CD1c-positive myeloid dendritic cell (primary cell): Measurements from ENCODE around the gene LTB.
A peak's percentile ranks its signal among the peaks of the same experiment; 100 is the strongest.

Experiments used
- DNase-seq: peaks from one replicate; pipeline ENCODE4 v3.0.0-alpha.2; 2016; ENCODE audit errors: extremely low spot score

LTB gene

DNA sequence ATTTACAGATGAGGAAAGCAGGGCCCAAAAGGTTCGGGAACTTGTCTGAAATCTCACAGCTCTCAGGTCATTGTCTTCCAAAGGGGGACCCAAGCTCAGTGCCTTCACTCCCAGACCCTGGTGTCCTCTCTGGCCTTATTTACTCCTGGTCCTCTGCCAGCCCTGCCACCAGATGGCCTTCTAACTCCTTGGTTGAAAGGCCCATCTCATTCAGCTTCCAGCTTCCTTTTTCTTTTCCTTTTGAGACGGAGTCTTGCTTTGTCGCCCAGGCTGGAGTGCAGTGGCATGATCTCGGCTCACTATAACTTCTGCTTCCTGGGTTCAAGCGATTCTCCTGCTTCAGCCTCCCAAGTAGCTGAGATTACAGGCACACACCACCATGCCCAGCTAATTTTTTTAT is 30.9 kb downstream of the LTB start:
- peak; percentile 89 for DNase-seq

DNA sequence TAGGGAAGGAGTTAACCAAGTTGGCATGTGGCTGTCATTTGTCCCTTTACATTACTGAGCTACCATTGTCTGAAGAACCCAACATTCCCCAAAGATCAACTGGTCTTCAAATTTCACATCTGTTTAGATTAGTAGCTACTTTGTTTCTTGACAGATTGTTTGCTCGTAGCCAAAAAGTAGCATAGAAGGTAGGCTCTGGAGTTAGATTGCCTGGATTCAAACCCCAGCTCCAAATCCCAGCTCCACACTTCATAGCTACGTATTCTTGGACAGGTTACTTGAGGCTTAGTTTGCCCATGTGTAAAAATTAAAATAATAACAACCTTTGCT is 33.7 kb downstream of the LTB start:
- DNase-seq, result no peak

DNA sequence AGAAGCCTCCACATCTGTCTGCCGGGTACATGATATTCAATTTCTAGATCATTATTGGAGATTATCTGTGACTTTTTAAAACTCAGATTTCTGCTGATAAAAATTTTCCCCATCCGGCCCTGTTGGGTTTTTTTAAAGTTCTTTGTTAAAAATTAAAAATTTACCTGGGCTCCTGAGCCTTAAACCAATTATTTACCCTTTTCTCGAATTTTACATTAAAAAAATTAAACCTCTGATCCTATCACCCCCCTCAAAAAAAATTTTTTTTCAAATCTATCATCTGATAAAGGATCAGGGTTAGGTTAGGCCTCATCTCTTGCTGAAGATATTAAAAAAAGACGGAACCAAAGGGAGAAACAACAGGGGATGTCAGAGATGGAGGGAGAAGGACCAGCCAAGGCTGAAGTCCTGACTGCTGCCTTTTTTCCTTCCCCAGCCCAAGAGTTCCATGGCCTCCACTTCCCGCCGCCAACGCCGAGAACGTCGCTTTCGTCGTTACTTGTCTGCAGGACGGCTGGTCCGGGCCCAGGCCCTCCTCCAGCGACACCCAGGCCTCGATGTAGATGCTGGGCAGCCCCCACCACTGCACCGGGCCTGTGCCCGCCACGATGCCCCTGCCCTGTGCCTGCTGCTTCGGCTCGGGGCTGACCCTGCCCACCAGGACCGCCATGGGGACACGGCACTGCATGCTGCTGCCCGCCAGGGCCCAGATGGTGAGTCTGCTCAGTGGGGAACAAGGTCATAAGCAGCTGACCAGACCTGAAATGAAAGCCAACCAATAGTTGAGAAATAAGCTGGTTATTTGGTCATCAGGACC is 34.3 kb downstream of the LTB start:
- no peak for DNase-seq

DNA sequence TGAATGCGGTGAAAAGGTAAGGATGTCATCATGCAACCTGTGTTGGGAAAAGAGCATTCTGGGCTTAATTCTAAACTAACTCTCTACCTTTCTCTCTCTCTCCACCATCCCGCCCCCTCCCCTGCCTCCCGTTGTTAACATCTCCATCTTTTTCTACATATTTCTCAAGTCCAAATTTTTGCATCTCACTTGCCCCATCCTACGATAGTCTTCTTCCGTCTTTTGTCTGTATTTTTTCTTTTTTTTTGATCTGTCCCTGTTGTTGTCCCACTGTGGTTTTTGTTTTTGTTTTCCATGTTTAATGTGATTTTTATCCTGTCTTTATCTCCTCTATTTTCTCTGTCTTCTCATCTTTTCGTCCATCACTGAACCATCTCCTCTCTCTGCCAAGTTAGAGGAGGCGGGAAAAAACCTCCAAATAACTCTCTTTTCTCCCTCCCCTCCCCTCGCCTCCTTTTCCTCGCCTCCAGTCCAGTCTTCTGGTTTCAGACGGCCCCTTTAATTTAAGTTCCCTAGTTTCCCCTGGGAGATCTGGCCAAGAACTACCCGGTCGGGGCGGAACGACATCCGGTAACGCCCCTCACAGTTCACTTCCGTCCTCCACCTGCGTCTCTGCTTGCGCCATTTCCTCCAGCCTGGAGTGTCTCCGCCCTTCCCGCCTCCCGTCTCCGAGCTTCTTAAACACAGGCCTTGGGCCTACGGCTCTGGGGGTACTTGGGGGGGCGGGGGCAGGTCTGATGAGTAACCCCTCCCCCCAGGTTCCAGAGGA is 35.1 kb downstream of the LTB start, which contains the start of gene NFKBIL1:
NFKBIL1 (plus strand) TSS at position 651 of the 769 bp plus-strand sequence; CDS start at position 738, 87 bp downstream.
- peak; percentile 95 for DNase-seq

DNA sequence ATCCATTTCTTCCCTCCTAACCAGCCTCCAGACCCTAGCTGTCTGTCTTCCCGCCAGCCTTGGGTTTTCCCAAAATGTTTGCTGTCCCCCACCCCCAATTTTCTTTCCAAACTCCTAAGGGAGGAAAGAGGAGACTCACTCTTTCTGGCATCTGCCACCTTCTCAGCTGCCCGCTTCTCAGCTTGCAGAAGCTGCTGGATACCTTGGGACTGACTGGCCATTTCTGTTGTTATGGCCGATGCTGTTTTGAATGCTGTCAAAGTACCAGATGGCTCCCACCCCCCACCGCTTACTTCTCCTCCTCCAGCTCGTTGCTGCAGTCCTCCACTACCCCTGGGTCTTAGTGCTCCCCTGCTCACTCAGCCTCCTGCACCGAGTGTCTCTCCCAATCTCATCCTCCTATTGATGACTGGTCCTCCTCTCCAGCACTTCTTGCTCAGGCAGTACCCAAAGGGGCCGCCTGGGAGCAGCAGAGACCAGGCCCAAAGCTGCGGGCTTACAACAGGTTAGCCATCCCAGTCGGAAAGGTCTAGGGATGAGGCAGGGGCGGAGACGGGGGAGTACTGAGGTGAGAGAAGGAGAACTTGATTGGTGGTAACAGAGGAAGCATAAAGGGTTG is 35.8 kb downstream of the LTB start, which contains the start of gene ATP6V1G2:
ATP6V1G2 (minus strand) TSS at position 270 of the 619 bp plus-strand sequence; CDS start at position 221, 49 bp downstream.
- peak; percentile 85 for DNase-seq

DNA sequence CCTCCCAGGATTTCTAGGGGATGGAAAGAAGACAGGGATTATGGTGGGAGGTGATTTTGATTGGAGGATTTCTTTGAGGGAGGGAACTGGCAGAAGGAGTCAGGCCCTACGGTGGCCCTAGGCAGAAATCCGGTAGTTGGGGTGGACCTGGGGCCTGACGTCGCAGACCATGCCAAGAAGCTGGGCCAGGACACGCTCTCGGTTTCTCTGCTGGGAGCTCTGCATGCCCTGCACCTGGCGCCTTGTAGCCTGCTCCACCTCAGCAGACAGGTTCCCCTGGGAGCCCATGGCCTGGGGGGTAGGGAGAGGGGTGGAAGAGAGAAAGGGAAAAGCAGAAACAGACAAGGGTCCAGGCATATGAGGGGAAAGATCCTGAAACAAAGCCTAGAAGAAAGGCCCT is 36.9 kb downstream of the LTB start:
- DNase-seq, result no peak

DNA sequence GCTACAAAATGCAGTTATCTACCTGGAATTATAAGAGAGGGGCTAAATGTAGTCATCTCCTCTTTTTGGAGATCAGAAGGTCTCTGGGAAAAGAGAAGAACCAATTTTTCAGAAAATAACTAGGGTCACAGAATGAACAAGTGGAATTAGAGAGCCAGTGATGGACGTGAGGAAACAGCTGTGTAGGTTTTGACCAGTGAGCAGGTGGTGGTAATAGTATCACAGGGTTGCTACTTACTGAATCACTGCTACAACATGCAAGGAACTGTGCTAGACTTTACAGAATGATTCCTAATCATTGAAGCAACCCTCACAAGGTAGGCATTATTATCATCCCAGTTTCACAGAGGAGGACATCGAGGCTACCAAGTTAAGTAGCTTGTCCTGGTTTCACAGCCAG is 37.5 kb downstream of the LTB start:
- DNase-seq, result no peak

DNA sequence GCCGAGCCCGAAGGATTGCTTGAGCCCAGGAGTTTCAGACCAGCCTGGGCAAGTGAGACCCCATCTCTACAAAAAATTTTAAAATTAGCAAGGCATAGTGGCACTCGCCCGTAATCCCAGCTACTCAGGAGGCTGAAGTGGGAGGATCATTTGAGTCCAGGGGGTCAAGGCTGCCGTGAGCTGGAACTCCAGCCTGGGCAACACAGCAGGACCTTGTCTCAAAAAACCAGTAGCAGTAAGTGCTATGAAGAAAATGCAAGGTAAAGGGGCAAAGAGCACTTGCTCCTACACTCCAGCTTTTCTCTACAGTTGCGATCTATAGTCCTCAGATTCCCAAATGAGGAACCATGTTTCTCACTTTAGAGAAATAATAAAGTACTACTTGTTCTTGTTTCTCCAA is 38.6 kb downstream of the LTB start:
- no peak for DNase-seq

DNA sequence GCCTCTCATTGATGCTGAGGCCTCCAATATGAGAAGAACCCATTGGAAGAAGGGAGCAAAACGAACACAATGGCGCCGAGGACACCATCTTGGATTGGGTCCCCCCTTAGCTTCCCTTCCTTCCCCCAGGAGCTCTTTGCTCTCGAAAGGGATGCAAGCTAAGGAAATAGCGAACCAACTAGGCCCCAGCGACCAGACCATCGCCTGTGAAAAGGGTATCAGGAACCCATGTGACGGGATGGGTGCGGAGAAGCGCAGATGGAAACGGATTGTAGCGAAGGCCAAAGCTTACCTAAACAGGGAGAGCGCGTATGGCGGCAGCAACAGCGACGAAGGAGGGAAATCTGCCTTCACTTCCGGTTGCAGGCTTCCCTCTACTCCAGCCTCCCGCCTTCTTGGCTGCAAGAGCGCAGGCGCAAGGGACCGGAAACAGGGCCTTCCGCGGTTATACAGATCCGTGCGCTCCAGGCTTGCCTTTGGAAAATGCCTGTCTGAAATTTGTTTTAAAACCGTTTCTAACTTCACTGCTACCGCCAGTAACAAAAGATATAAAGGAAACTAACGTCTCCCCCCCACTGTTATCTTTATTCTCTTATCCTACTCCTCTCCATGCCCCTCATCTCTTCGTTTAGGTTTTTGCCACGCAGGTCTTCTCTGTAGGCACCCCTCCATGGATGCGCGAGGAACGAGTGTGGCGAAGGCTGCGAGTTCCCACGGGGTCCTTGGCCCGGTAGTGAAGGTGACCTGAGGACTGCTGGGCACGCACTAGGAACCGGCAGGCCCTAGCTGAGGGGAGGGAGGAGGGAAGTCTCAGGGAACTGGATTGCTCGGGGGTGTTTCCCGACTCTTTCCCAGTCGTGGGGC is 40.3 kb downstream of the LTB start, which contains the start of gene DDX39B:
DDX39B (minus strand) TSS at position 346 of the 864 bp plus-strand sequence. CDS start 1,471 bp downstream, outside the sequence.
- peak; percentile 98 for DNase-seq

DNA sequence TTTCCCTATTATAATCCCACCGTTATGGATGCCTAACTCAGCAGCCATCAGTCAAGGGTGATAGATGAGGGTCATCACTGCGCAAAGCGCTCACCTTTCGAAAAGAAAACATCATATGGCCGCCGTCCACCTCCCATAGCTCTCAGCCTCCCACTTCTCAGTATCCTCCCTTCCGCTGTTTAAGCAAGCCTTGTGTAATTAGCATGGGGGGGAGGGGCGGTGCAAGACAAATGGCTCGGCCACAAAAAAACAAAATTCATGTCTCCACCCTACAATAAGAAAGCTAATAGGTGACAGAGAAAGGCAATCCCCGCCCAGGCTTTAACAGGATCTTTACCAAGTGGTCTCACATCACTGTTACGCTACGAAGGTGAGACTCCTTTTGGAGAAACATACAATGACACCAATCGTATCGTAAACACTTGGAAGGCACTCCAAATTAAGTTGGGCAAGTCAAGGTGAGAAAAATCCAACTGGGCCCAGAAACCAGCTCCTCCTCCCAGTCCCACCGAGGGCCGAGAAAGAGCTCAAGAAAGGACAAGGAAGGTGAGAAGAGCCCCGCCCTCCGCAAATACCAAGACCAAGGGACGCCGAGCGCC is 41.1 kb downstream of the LTB start:
- DNase-seq, result peak; percentile 48

DNA sequence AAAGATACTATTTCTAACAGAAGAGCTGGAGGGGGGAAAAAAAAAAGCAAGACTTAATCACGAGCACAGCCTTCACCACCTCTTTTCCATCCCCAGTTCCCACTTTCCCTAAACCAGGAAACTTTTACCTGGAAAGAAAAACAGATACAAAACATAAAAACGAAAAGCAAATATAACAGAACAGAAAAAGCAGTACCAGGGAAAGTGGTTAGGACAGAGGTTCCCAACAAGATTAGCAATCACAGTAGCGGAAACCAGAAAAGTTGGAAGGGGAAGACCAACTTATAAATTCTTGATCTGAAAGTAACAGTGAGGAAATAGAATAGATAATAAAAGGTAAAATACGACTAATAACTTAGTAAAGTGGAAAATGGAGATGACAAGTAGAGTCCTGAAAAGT is 41.6 kb downstream of the LTB start:
- no peak for DNase-seq

DNA sequence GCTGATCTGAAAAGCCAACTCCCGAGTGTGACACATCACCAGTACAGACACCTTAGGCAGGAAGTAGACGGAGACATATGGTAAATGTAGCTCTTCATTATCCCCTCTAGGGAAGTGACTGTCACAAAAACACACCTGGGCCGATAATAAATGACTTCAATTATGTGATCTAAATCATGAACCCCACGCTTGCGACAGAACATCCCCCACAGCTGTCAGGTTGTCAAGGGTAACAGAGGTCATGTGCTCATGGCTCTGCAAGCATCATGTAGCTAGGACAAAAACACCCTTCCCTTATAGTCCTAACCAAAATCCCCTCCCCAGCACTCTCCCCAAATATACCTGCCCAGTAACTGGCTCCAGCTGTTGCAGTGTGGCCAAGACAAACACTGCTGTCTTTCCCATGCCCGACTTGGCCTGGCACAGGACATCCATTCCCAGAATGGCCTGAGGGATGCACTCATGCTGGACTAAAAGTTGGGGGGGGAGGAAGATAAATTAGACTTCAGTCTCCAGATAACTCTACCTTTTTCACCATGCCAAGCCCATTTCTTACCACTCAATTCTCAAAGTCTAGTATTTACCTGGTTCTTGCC is 43.3 kb downstream of the LTB start:
- no peak for DNase-seq

DNA sequence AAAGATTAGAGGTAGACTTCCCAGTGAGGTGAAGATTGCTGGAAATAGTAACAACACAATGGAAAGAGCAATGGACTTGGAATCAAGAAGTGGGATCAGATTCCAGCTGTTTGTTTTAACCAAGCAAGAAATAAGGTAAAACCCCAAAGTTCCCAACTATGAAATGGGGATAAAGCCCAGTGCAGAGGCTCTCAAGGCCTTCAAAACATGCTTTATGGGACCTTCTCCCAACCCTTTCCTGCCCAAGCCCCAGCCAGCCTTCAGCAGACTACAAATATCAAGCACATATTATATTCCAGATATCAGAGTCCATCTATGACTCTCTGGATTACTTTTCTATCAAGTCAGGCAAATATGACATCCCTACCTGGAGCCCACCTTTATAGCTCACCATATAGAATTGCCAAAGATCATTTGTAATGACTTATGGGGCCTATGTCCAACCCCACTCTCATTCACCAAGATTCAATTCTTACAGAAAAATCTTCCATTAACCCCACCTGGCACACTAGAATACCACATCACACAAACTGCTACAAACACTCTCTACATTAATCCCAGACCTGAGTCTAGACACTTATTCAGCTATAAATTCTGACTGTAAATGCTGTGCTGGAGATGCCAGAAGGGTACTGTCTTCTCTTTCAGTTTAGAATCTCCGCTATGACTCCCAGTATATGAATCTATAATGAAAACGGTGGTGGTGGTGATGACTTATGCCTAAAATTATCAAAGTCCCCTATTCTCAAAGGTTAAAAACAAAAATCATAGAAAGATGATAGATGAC is 46.5 kb downstream of the LTB start:
- no peak for DNase-seq

DNA sequence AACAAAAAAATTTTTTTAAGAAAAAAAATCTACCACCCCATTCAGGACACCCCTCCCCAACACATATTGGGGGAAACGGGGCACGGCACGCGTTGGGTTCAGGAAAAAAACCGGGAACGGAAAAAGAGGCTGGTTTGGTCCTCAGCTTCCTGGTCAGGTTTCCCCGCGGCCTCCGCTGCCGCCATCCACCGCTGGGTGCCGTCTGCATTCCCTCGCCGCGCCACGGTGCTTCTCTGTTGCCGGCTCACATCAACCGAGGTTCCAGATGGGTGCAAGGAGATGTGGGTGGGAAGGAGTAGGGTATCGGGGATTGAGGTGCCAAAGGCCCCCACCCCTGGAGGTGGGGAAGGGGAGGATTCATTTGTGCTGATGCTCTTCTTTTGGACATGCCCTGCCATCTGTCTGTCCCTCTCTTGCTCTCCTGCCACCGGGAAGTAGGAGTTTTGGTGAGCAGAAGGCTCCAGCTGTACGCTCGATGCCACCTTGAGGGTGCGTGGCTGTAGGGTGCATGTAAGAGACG is 47.6 kb downstream of the LTB start:
- DNase-seq, result no peak

DNA sequence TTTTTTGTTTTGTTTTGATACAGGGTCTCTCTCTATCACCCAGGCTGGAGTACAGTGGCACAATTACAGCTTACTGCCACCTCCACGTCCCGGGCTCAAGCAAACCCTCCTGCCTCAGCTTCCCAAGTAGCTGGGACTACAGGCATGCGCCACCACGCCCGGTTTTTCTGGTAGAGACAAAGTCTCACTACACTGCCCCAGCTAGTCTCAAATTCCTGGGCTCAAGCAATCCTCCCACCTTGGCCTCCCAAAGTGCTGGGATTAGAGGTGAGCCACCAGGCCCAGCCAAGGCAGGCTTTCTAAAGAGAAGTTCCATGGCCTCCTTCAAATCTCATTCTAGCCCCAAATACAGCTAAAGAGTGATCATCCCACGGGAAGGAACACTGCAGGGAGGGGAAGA is 48.2 kb downstream of the LTB start:
- no peak for DNase-seq

DNA sequence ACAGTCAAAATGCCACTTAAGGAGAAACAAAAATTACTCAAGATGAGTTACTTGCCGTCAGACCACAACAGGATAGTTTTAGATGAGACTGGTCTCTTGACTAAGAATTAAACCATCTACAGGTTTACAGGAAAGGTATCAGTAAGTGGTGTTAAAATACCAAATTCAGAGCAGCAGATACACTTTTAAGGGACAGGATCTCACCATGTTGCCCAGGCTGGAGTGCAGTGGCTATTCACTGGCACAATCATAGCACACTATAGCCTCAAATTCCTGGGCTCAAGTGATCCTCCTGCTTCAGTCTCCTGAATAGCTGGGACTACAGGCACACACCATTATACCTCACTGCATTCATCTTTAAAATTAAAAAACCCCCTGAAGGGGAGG is 48.8 kb downstream of the LTB start:
- DNase-seq, result no peak

DNA sequence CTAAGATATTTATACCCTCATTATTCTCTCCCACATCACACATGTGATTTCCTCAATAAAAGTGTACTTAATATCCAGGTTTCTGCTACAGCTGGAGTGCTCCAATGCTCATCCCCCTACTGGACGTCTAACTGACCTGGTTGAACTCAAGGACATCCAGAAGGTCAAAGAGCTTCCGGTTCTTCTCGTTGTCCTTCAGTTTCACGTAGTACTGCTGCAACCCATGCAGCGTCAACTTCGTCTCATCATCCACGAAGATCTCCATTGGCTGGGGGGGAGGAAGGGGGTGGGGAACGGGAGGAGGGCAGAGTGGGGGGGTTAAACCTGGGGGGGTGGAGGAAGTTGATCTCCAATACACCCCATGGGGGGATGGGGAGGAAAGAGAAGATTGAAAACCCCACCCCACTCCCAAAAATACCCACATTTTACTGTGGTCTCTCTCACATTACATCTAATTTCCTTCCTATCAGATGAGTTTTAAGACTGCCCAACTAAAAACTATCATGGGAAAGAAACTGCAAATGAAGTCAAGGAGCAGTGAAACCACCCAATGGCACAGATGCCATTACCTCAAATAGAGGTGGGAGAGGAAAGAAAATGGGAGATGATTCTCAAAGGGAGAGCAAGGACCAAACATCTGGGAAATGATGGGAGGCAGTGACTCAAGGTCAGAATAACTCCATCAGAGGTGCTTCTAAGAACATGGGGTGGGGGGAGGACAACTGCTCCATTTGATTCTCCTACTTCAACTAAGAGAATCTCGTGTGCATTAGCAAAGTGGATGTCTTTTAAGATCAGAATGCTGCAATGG is 49.4 kb downstream of the LTB start:
- no peak for DNase-seq

DNA sequence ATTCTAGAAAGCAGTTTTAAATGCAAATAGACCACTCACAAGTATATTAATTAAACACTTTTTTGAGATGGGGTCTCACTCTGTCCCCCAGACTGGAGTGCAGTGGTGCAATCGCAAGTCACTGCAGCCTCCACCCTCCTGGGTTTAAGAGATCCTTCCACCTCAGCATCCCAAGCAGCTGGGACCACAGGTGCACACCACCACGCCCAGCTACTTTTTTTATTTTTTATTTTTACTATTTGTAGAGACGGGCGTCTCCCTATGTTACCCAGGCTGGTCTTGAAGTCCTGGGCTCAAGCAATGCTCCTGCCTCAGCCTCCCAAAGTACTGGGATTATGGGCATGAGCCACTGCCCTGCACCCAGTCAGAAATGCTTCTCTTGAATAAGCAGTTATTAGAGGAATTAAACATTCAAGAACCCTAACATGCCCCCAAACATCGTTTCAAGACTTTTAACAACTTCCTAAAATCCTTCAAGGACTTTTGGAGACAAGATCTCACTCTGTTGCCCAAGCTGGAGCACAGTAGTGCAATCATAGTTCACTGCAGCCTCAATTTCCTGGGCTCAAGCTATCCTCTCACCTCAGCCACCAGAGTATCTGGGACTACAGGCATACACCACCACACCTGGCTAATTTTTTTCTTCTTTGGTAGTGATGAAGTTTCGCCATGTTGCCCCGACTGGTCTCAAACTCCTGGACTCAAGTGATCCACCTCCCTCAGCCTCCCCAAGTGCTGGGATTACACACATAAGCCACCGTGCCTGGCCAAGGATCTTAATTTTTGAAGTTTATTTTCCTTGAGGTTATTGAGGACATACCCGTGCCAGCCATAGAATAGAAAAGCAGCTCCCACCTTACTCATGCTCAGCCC is 50.2 kb downstream of the LTB start:
- DNase-seq, result no peak
